ENCODE data around the gene PNLIPRP3.

DNA sequence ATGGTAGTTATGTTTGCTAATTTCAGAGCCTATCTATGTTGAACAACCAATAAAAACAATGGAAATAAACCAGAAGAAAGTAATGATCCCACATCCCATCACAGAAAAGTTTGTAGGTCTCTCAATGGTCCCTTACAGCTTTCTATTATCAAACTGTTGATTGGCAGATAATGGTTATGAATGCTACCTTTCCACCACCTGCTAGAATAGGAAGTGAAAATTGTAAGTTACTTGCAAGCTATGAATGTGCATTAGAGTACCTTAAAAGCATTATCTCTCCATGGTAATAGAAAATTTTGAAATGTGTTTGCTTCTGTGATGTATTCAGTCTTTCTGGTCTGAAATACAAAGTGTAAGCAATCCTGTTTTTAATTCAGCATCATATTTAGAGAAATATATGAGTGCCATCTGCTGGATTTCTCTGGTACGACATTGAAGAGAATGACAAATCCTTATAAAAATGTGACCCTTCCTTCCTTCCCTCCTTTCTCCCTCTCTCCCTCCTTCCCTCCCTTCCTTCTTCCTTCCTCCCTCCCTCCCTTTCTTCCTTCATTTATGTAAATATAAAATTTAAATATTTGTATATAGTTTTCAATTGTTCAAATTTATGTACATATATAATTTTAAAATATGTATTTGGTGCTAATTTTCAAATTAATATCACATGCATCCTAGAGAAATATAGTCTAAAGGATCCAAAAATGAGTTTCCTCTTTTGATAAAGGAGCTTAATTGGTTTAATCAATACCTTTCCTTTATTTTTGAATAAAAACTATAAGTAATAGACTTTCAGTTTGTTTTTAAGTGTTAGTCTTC lies 41.4 kb upstream of the PNLIPRP3 start:
- TF ChIP-seq, protein P1, sequence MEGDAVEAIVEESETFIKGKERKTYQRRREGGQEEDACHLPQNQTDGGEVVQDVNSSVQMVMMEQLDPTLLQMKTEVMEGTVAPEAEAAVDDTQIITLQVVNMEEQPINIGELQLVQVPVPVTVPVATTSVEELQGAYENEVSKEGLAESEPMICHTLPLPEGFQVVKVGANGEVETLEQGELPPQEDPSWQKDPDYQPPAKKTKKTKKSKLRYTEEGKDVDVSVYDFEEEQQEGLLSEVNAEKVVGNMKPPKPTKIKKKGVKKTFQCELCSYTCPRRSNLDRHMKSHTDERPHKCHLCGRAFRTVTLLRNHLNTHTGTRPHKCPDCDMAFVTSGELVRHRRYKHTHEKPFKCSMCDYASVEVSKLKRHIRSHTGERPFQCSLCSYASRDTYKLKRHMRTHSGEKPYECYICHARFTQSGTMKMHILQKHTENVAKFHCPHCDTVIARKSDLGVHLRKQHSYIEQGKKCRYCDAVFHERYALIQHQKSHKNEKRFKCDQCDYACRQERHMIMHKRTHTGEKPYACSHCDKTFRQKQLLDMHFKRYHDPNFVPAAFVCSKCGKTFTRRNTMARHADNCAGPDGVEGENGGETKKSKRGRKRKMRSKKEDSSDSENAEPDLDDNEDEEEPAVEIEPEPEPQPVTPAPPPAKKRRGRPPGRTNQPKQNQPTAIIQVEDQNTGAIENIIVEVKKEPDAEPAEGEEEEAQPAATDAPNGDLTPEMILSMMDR (IDR thresholded peaks at IDR 0.05), result peak in 3 of 4 experiments; percentile 50 to 52 (median 50)
- TF ChIP-seq POLR2AphosphoS5 (IDR thresholded peaks at IDR 0.05), result no peak
- TF ChIP-seq POLR2A (IDR thresholded peaks at IDR 0.05), result no peak
